Stomach smooth muscle (tissue), 2 donors: ENCODE measurements around the gene RNF31.
"Not testable (repeated sequence)": the region's sequence is repeated elsewhere in the genome, so short reads cannot be mapped to it uniquely, and the experiment has no call there.

ENCODE experiments used
- H3K27ac ChIP-seq: one replicate; pipeline ENCODE4 v1.7.0; 2013; ENCODE audit warnings: mild to moderate bottlenecking, low read length, inconsistent platforms
- H3K27me3 ChIP-seq, 2 donors: one replicate each; pipeline ENCODE4 v1.7.0; 2013; ENCODE audit warnings: low read length in 2 of 2; ENCODE audit not compliant: insufficient read depth in 2 of 2, control insufficient read depth in 1 of 2
- H3K36me3 ChIP-seq, 2 donors: one replicate each; pipeline ENCODE4 v1.7.0; 2013; ENCODE audit warnings: low read length in 2 of 2; ENCODE audit not compliant: control insufficient read depth in 2 of 2, insufficient read depth in 2 of 2
- H3K4me1 ChIP-seq: one replicate; pipeline ENCODE4 v1.7.0; 2013; ENCODE audit warnings: low read length; ENCODE audit not compliant: control insufficient read depth, insufficient read depth
- H3K4me3 ChIP-seq, 2 donors: one replicate each; pipeline ENCODE4 v1.7.0; 2013; ENCODE audit warnings: low read length in 2 of 2
- H3K9ac ChIP-seq, 2 donors: one replicate each; pipeline ENCODE4 v1.7.0; 2013; ENCODE audit warnings: low read length in 2 of 2, mild to moderate bottlenecking in 1 of 2
- H3K9me3 ChIP-seq, 2 donors: one replicate each; pipeline ENCODE4 v1.7.0; 2013; ENCODE audit warnings: low read length in 2 of 2; ENCODE audit not compliant: control insufficient read depth in 2 of 2
- donor health status: healthy.
- donor health status: Pancreatic carcinoma.

RNF31 gene

DNA sequence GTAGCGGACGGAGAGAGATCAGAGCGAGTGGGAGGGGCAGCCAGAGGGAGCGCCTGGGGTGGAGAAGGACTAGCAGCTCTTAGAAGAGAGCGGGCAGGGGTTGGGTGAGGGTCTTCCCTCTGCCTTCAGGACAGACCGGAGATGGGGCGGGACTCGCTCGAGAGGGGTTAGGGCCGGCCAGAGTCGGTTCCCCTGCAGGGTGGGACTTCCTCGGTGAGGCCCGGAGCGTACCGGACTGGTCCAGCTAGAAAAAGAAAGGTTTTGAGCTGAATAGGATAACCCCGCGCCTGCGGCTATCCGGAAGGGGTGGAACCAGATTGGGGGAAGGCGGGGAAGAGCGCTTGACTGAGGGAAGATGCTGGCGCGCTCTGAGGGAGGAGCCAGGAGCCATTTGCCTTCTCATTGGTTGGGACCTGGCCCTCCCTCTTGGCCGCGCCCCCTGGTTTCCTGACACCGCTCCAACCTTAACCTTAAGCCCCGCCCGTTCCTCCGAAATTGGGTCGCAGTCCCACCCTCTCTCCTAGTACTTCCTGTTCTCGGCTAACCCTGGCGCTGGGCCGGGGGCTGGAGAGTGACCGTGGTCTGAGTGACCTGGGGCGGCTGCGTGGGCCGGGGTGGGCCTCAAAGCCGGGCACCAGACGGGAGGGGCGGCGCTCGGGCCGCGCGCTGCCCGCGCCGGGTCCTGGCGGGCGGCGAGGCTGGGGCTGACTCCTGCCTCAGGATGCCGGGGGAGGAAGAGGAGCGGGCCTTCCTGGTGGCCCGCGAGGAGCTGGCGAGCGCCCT, at the start of gene RNF31:
RNF31 (plus strand) TSS at position 521 of the 783 bp plus-strand sequence; CDS start at position 722, 201 bp downstream.
- H3K4me1 ChIP-seq, result peaks cover 34% of the 10 kb centered on the region
- H3K27me3 ChIP-seq, result no peaks in the 10 kb centered on the region
- no peaks in the 10 kb centered on the region for H3K9me3 ChIP-seq
- peak within 1 kb of the TSS; percentile 89 to 93 for H3K9ac ChIP-seq
- peaks cover 27 to 35% of the 10 kb centered on the region in 2 donors for H3K36me3 ChIP-seq
- H3K4me3 ChIP-seq, result peak within 1 kb of the TSS; percentile 95 to 100
- H3K27ac ChIP-seq, result peak within 1 kb of the TSS; percentile 88

DNA sequence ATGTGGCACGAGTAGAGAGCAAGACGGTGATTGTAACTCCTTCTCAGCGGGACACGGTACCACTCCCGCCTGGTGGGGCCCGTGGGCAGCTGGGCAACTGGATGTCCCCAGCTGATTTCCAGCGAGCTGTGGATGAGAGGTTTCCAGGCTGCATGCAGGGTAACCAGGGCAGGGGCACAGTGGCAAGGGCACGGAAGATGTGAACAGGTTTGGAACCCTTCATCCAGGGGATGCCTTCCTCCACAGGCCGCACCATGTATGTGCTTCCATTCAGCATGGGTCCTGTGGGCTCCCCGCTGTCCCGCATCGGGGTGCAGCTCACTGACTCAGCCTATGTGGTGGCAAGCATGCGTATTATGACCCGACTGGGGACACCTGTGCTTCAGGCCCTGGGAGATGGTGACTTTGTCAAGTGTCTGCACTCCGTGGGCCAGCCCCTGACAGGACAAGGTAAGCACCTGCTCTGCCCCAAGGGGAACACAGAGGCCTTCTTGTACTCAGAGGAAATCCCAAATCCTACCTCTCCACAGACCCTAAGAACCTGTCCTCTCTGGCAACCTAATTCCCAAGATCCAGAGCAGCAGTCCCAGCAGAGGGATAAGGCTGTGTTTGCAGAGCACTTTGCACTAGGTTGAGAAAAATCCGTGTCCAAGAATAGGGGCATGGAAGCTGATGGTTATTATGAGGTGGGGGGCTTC, 48.9 kb upstream of the RNF31 start:
- Histone ChIP-seq H3K27ac (no peak overlapping the region), H3K9me3 (no peaks in the 10 kb centered on the region), H3K36me3 (peaks cover 0 to 2% of the 10 kb centered on the region in 2 donors), H3K9ac (no peak overlapping the region), H3K4me1 (peaks cover 16% of the 10 kb centered on the region), H3K27me3 (no peaks in the 10 kb centered on the region), H3K4me3 (no peak overlapping the region)

DNA sequence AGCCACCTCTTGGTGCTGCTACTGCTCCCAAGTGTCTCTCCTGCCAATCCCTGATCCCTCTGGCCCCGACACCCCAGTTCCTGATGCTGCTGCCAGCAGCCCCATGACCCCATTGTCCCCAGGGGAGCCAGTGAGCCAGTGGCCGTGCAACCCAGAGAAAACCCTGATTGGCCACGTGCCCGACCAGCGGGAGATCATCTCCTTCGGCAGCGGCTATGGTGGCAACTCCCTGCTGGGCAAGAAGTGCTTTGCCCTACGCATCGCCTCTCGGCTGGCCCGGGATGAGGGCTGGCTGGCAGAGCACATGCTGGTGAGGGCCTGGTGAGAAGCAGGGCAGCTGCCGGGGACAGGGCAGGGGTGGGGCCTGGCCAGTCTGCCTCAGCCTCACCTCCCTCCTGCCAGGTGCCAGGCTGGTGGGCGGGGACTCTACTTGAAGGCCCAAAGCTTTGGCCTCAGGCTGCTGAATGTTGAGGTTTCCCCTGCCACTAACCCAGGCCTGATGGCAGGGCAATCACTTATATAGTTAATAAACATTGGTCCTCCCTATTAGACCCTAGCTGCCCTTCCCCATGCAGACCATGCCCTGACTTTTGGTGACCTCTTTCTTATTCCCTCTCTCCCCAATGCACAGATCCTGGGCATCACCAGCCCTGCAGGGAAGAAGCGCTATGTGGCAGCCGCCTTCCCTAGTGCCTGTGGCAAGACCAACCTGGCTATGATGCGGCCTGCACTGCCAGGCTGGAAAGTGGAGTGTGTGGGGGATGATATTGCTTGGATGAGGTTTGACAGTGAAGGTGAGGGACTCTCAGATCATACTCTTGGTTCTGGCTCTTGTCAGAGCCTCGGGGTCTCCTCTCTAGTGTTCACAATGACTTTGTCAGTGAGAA, 48.1 kb upstream of the RNF31 start:
- H3K9ac ChIP-seq, result no peak overlapping the region
- H3K36me3 ChIP-seq, result peaks cover 0 to 2% of the 10 kb centered on the region in 2 donors
- H3K27ac ChIP-seq, result no peak overlapping the region

DNA sequence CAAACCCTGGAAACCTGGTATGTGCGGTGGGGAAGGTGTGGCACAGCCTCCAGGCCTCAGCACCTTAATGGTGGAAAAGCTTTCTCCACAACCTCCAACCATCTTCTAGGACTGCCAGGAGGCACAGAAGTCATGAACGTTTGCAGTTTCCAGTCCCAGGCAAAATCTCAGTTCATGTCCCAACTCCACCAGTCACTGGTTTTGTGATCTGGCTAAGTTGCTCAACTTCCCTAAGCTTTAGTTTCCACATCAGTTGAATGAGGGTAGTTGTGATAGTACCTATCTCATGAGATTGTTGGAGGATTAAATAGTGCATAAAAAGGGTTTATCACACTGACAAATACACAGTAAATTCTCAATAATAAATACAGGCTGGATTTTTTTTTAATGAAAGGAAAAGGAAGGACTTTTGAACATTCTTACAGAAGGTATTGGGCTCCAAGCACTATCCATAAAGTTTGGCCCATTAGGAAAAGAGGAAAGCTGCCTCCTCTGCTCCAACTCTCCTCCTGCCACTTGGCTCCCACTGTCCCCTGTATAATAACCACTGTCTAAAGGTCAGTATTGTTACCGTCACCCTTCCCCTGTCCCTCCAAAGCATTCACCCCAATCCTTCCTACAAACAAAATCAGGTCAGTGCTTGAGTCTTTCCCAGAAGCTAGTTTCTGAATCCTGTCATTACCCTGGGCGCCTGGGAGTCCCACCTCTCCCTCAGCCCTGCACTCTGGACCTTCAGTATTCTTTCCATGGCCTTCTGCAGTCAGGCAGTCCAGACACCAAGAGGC, 46.9 kb upstream of the RNF31 start:
- no peak overlapping the region for H3K9ac ChIP-seq
- H3K4me1 ChIP-seq, result peaks cover 1% of the 10 kb centered on the region
- H3K4me3 ChIP-seq, result no peak overlapping the region
- peaks cover 0 to 2% of the 10 kb centered on the region in 2 donors for H3K36me3 ChIP-seq
- H3K9me3 ChIP-seq, result no peaks in the 10 kb centered on the region
- no peaks in the 10 kb centered on the region for H3K27me3 ChIP-seq
- no peak overlapping the region for H3K27ac ChIP-seq

More for the DNA sequence above, 48.1 kb upstream of the RNF31 start:
- H3K4me3 ChIP-seq, result no peak overlapping the region
- H3K27me3 ChIP-seq, result no peaks in the 10 kb centered on the region
- H3K9me3 ChIP-seq, result no peaks in the 10 kb centered on the region
- H3K4me1 ChIP-seq, result peaks cover 10% of the 10 kb centered on the region

DNA sequence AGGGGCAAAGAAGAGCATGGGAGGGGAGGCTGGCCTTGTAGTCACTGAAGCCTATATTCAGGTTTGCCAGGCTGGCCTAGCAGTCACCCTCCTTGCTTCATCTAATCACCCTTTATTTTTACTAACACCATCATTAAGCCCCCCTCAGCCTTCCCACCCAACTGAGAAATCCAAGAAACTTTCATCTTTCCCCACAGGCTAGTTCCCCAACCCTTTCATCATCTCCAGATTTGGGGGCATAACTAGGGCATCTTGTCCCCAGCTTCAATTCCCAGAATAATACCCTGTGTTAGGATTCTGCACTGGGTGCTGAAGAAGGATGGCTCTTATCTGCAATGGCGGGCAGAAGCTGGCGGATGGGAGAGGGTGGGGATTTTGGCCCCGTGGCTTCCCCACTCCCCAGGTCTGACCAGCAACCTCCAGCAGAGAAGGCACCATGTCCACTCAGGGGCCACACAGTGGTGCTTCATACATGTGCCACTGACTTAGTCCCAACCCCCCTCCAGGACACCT, 46.3 kb upstream of the RNF31 start:
- H3K4me1 ChIP-seq, result no peaks in the 10 kb centered on the region
- no peak overlapping the region for H3K4me3 ChIP-seq
- peaks cover 0 to 2% of the 10 kb centered on the region in 2 donors for H3K36me3 ChIP-seq
- no peaks in the 10 kb centered on the region for H3K9me3 ChIP-seq
- no peaks in the 10 kb centered on the region for H3K27me3 ChIP-seq
- no peak overlapping the region for H3K9ac ChIP-seq
- no peak overlapping the region for H3K27ac ChIP-seq

DNA sequence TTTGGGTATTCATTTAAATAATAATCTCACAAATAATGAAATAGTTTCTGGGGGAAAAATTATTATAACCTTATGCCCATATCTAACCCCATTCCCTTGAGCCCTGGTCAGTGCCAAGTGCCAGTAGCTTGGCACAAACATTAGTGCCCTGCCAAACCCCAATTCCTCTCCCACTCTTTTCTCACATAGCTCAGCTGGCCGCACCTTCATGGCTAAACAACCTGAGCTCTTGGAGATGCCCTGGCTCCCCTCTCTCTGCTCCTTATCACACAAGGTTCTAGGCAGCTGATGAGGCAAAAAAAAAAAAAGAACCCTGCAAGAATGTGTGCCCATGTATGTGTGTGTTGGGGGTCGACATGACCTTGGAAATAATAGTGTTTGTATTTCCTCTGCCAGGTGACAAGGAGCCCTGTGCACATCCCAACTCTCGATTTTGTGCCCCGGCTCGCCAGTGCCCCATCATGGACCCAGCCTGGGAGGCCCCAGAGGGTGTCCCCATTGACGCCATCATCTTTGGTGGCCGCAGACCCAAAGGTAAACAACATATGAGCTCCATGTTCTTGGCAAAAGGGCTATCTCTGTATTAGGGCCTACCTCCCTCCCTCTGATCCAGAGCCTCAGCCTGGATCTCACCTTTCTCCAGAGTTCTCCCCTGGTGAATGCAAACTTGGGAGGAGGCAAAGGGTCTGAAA, 44.8 kb upstream of the RNF31 start:
- H3K9me3 ChIP-seq, result no peaks in the 10 kb centered on the region

DNA sequence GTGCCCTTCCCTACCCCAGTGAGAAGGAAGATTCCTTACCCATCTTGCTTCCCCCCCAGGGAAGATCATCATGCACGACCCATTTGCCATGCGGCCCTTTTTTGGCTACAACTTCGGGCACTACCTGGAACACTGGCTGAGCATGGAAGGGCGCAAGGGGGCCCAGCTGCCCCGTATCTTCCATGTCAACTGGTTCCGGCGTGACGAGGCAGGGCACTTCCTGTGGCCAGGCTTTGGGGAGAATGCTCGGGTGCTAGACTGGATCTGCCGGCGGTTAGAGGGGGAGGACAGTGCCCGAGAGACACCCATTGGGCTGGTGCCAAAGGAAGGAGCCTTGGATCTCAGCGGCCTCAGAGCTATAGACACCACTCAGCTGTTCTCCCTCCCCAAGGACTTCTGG, 43.8 kb upstream of the RNF31 start:
- Histone ChIP-seq H3K9ac (no peak overlapping the region), H3K27ac (no peak overlapping the region), H3K27me3 (no peaks in the 10 kb centered on the region), H3K4me3 (no peak overlapping the region), H3K4me1 (no peaks in the 10 kb centered on the region), H3K36me3 (peaks cover 0 to 2% of the 10 kb centered on the region in 2 donors), H3K9me3 (no peaks in the 10 kb centered on the region)

More for the DNA sequence above, 44.8 kb upstream of the RNF31 start:
- H3K36me3 ChIP-seq, result peaks cover 0 to 2% of the 10 kb centered on the region in 2 donors
- H3K9ac ChIP-seq, result no peak overlapping the region
- H3K27ac ChIP-seq, result no peak overlapping the region
- no peaks in the 10 kb centered on the region for H3K4me1 ChIP-seq
- H3K27me3 ChIP-seq, result no peaks in the 10 kb centered on the region
- H3K4me3 ChIP-seq, result no peak overlapping the region

DNA sequence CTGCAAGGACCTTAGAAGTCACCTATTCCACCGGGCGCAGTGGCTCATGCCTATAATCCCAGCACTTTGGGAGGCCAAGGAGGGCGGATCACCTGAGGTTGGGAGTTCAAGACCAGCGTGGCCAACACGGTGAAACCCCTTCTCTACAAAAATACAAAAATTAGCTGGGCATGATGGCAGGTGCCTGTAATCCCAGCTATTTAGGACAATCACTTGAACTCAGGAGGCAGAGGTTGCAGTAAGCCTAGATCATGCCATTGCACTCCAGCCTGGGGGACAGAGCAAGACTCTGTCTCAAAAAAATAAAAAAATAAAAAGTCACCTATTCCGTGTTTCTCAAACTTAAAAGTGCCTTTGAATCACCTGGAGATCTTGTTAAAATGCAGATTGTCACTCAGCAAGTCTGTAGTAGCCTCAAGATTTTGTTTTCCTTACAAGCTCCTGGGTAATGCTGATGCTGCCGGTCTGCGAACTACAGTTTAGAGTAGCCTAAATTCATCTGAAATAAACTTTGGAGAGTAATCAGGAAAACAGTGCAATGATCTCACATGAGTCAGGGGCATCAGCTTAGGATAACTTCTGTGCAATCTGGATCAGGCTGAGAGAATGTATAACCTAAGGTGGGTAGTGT, 41.6 kb upstream of the RNF31 start:
- not testable (repeated sequence) for H3K27me3 ChIP-seq, H3K9ac ChIP-seq, H3K9me3 ChIP-seq, H3K36me3 ChIP-seq, H3K4me1 ChIP-seq, H3K4me3 ChIP-seq, H3K27ac ChIP-seq

DNA sequence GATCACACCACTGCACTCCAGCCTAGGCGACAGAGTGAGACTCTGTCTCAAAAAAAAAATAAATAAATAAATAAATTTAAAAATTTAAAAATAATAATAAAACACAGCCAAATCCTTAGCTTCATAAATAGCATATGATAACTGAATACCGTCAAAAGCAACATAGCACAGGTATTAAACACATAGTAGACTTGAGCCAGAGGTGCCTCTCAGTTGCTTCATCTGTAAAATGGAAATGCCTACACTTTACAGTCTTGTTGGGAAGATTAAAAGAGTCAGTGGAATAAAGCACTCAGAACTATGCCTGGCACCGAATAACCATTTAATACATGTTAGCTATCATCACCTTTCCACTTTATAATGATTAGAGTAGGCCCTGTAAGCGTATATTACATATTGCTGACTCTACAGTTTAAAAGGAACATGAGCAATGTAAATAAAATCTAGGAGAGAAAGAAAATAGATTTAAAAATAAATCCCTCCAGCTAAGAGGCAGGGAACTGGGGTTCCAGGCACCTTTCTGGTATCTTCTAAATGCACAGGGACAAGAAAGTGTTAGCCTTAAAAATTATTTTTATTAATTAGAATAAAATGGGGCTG, 40.5 kb upstream of the RNF31 start:
- no peak overlapping the region for H3K27ac ChIP-seq
- peaks cover 5% of the 10 kb centered on the region for H3K4me1 ChIP-seq
- no peak overlapping the region for H3K9ac ChIP-seq
- no peaks in the 10 kb centered on the region for H3K9me3 ChIP-seq
- no peaks in the 10 kb centered on the region for H3K27me3 ChIP-seq
- H3K36me3 ChIP-seq, result no peaks in the 10 kb centered on the region
- no peak overlapping the region for H3K4me3 ChIP-seq
